Caco-2 (cell line): ENCODE data around the gene PRDM15. TPM values are rescaled to one million over a fixed set of nuclear protein-coding genes. Genes with fewer than 3 reads are reported as not detected.

Experiments
- BruUV-seq: library from RNA; stranded (reverse); fragments of 400-500 nt; replicated peaks from 2 replicates; lab custom pipeline; 2021; lab: Mats Ljungman, UMichigan
- CTCF ChIA-PET: fragments of 300-600 bp; sonication (Branson Sonifier 250); formaldehyde crosslinking; loops from one replicate; lab custom pipeline; 2022; ENCODE audit warnings: antibody characterized with exemption; lab: Charles Lee
- POLR2A ChIA-PET: fragments of 300-600 bp; sonication (Branson Sonifier 250); formaldehyde crosslinking; loops from one replicate; lab custom pipeline; 2022; ENCODE audit warnings: antibody characterized with exemption; lab: Charles Lee
- DNase-seq, 2 experiments: peaks; one replicate each; pipeline versions ENCODE4 v3.0.0 to v3.0.0-alpha.2; 2020 to 2022
- H3K27me3 ChIP-seq: replicated peaks from 2 replicates; pipeline ENCODE4 v1.6.0; 2011; ENCODE audit warnings: low read length; ENCODE audit not compliant: control insufficient read depth, insufficient read depth
- H3K36me3 ChIP-seq: 2 replicates; pipeline ENCODE4 v1.5.1; 2011; ENCODE audit warnings: low read length; ENCODE audit not compliant: control insufficient read depth, insufficient read depth
- H3K4me1 ChIP-seq: fragments of 250-450 bp; sonication (Bioruptor Pico); 2 replicates; pipeline ENCODE4 v1.5.1; 2020; ENCODE audit warnings: mild to moderate bottlenecking
- H3K4me3 ChIP-seq: 2 replicates; pipeline ENCODE4 v1.5.1; 2011; ENCODE audit warnings: low read depth, mild to moderate bottlenecking, control low read depth, low read length
- H3K9me3 ChIP-seq: fragments of 250-450 bp; sonication (Bioruptor Pico); 2 replicates; pipeline ENCODE4 v1.5.1; 2020; ENCODE audit warnings: mild to moderate bottlenecking, moderate library complexity
- H3K27ac Mint-ChIP-seq: one replicate; pipeline ENCODE4 v1.8.0; 2022; ENCODE audit warnings: mixed read lengths; ENCODE audit not compliant: unreplicated experiment
- H3K27me3 Mint-ChIP-seq: one replicate; pipeline ENCODE4 v1.8.0; 2022; ENCODE audit warnings: mixed read lengths; ENCODE audit not compliant: insufficient read depth, unreplicated experiment
- H3K36me3 Mint-ChIP-seq: one replicate; pipeline ENCODE4 v1.8.0; 2022; ENCODE audit warnings: mild to moderate bottlenecking, mixed read lengths; ENCODE audit not compliant: insufficient read depth, unreplicated experiment
- H3K4me1 Mint-ChIP-seq: one replicate; pipeline ENCODE4 v1.8.0; 2022; ENCODE audit warnings: low read depth, mixed read lengths; ENCODE audit not compliant: unreplicated experiment
- H3K4me3 Mint-ChIP-seq: one replicate; pipeline ENCODE4 v1.8.0; 2022; ENCODE audit warnings: mild to moderate bottlenecking, moderate library complexity, mixed read lengths; ENCODE audit not compliant: unreplicated experiment
- H3K9me3 Mint-ChIP-seq: one replicate; pipeline ENCODE4 v1.8.0; 2022; ENCODE audit warnings: mixed read lengths; ENCODE audit not compliant: unreplicated experiment
- intact Hi-C: fragments of 100-400 bp; cut with micrococcal nuclease; formaldehyde crosslinking; loops from one replicate; pipeline ENCODE4 v1.10.0; 2022; ENCODE audit not compliant: unreplicated experiment
- total RNA-seq: library from RNA; stranded (reverse); gene quantifications from 2 replicates; pipeline ENCODE4 v1.2.3, GENCODE V29; 2022
- TF ChIP-seq, protein P1 (sequence below), 2 experiments: fragments of 200-600 bp in 1 of 2; IDR thresholded peaks; 1 replicate in 1 of 2; 2 replicates in 1 of 2; pipeline versions ENCODE4 v1.5.1 to v1.8.0; 2011 to 2022; ENCODE audit warnings: antibody characterized with exemption in 1 of 2, control low read depth in 1 of 2, inconsistent platforms in 1 of 2, low read depth in 1 of 2, low read length in 1 of 2, mild to moderate bottlenecking in 1 of 2, moderate library complexity in 1 of 2; ENCODE audit not compliant: insufficient read depth in 1 of 2, severe bottlenecking in 1 of 2, unreplicated experiment in 1 of 2

Gene PRDM15
- total RNA-seq, 1 experiment from 2014 or later, result 5.6 TPM

DNA sequence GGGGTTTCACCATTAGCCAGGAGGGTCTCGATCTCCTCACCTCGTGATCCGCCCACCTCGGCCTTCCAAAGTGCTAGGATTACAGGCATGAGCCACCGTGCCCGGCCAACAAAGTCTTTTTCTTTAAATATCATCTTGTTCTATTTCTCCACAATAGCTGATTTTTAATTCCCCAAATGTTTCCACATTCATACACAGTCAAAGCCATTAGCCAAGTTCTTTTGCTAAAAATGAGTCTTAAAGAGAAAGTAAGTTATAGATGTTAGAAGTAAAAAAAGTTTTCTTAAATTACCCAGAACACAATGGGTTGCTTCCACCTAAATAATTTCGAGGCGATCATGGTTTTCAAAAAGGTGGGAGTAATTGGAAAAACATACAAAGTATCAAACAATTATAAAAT is 44.0 kb upstream of the PRDM15 start:
- H3K4me3 ChIP-seq, result no peak overlapping the region
- TF ChIP-seq, protein P1, sequence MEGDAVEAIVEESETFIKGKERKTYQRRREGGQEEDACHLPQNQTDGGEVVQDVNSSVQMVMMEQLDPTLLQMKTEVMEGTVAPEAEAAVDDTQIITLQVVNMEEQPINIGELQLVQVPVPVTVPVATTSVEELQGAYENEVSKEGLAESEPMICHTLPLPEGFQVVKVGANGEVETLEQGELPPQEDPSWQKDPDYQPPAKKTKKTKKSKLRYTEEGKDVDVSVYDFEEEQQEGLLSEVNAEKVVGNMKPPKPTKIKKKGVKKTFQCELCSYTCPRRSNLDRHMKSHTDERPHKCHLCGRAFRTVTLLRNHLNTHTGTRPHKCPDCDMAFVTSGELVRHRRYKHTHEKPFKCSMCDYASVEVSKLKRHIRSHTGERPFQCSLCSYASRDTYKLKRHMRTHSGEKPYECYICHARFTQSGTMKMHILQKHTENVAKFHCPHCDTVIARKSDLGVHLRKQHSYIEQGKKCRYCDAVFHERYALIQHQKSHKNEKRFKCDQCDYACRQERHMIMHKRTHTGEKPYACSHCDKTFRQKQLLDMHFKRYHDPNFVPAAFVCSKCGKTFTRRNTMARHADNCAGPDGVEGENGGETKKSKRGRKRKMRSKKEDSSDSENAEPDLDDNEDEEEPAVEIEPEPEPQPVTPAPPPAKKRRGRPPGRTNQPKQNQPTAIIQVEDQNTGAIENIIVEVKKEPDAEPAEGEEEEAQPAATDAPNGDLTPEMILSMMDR (IDR thresholded peaks at IDR 0.05; ENCODE audit: insufficient read depth in 1 of 2, low read depth in 1 of 2, low read length in 1 of 2, severe bottlenecking in 1 of 2, unreplicated experiment in 1 of 2), result no peak
- Mint-ChIP-seq H3K27me3 (no peaks in the 10 kb centered on the region), H3K4me1 (peaks cover 17% of the 10 kb centered on the region), H3K36me3 (peaks cover 5% of the 10 kb centered on the region), H3K9me3 (no peaks in the 10 kb centered on the region), H3K4me3 (no peak overlapping the region), H3K27ac (no peak overlapping the region)
- peaks cover 27% of the 10 kb centered on the region for H3K4me1 ChIP-seq
- BruUV-seq, result no TSS peak
- H3K27me3 ChIP-seq, result no peaks in the 10 kb centered on the region
- CTCF ChIA-PET, result no interaction called here
- POLR2A ChIA-PET, result no interaction called here
- no peaks in the 10 kb centered on the region for H3K36me3 ChIP-seq
- no peaks in the 10 kb centered on the region for H3K9me3 ChIP-seq
- no peak for DNase-seq
- intact Hi-C loops, result no loop called here

DNA sequence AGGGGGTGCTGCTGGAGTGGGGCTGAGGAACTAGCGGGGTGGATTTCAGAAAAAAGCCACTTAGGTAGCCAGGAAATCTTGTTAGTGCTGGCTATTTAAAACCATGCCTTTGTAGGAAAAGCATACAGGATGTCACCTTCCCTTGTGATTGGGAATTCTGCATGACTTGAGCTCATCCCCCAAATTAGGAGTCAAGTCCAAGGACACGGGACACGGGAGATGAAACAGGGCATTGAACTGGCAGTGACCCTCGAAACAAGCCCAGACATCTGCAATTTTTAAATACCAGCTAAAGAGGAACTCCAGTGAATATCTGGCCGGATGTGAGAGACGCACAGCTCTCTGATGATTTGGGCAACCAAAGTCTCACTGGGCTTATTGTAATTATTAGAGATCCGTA is 41.9 kb upstream of the PRDM15 start:
- Histone ChIP-seq H3K36me3 (no peaks in the 10 kb centered on the region), H3K9me3 (no peaks in the 10 kb centered on the region), H3K27me3 (no peaks in the 10 kb centered on the region), H3K4me3 (no peak overlapping the region), H3K4me1 (peaks cover 8% of the 10 kb centered on the region)
- no TSS peak for BruUV-seq
- TF ChIP-seq, protein P1 (IDR thresholded peaks at IDR 0.05; ENCODE audit: insufficient read depth in 1 of 2, low read depth in 1 of 2, low read length in 1 of 2, severe bottlenecking in 1 of 2, unreplicated experiment in 1 of 2), result no peak
- no peak overlapping the region for H3K27ac Mint-ChIP-seq
- CTCF ChIA-PET, result interaction anchor here (0.5 kb wide), 1 partner anchor 104 kb away, joined by 5 read pairs; no protein-coding TSS in a partner anchor
- H3K4me3 Mint-ChIP-seq, result no peak overlapping the region
- H3K27me3 Mint-ChIP-seq, result no peaks in the 10 kb centered on the region
- H3K4me1 Mint-ChIP-seq, result peaks cover 6% of the 10 kb centered on the region
- no peak for DNase-seq
- no peaks in the 10 kb centered on the region for H3K9me3 Mint-ChIP-seq
- H3K36me3 Mint-ChIP-seq, result no peaks in the 10 kb centered on the region
- intact Hi-C loops, result no loop called here
- POLR2A ChIA-PET, result no interaction called here

DNA sequence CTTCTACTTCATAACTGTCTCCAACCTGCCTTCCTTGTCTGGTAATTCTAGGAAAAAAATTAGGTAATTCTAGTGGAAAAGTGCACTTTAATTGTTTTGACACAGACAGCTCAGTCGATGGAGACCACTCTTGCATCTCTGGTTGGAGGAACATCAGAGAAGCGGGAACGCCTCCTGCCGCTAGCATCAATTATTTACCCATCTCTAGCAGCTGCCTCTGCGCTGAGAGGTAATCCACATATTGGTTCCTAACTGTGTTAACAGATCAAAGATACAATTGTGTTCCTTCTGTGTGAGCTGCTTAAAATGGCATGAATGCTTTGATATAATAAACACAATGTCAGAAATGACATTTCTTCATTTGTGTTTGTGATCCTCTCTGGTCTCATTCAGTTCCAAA is 41.3 kb upstream of the PRDM15 start:
- Histone ChIP-seq H3K4me1 (peaks cover 3% of the 10 kb centered on the region), H3K4me3 (no peak overlapping the region), H3K9me3 (no peaks in the 10 kb centered on the region), H3K36me3 (no peaks in the 10 kb centered on the region), H3K27me3 (no peaks in the 10 kb centered on the region)
- H3K27me3 Mint-ChIP-seq, result no peaks in the 10 kb centered on the region
- BruUV-seq, result no TSS peak
- no peak overlapping the region for H3K27ac Mint-ChIP-seq
- no peak for DNase-seq
- no peak overlapping the region for H3K4me3 Mint-ChIP-seq
- H3K36me3 Mint-ChIP-seq, result no peaks in the 10 kb centered on the region
- H3K9me3 Mint-ChIP-seq, result no peaks in the 10 kb centered on the region
- intact Hi-C loops, result no loop called here
- ChIA-PET POLR2A (no interaction called here), CTCF (interaction anchor here (0.5 kb wide), 1 partner anchor 103 kb away, joined by 5 read pairs; no protein-coding TSS in a partner anchor)
- H3K4me1 Mint-ChIP-seq, result peaks cover under 1% of the 10 kb centered on the region
- TF ChIP-seq, protein P1 (IDR thresholded peaks at IDR 0.05; ENCODE audit: insufficient read depth in 1 of 2, low read depth in 1 of 2, low read length in 1 of 2, severe bottlenecking in 1 of 2, unreplicated experiment in 1 of 2), result no peak
